GM12892 (cell line): ENCODE measurements around the gene ECI1.

Experiments used
- POLR2A ChIP-seq: IDR thresholded peaks from 2 replicates; pipeline ENCODE4 v1.6.1; 2011; ENCODE audit warnings: low read depth, low read length, control low read depth
- POLR2AphosphoS5 ChIP-seq: IDR thresholded peaks from 2 replicates; pipeline ENCODE4 v1.6.1; 2011; ENCODE audit warnings: low read depth, low read length, control low read depth

- TF ChIP-seq POLR2A, result no peak
- TF ChIP-seq POLR2AphosphoS5, result no peak
Measured at GRCh38 chr16:2292221-2292620, 40.8 kb upstream of the ECI1 start.
